K562 (cell line): ENCODE measurements around the gene EGFL7. TPM values are rescaled to one million over a fixed set of nuclear protein-coding genes. Genes with fewer than 3 reads are reported as not detected.

Experiments used
- ADNP ChIP-seq: fragments of 200-800 bp; sonication (Bioruptor generic); IDR thresholded peaks from 2 replicates; pipeline ENCODE4 v1.6.1; 2016; ENCODE audit warnings: missing genetic modification characterization, missing compliant biosample characterization
- BCOR ChIP-seq: fragments of 450-650 bp; IDR thresholded peaks from 2 replicates; pipeline ENCODE4 v1.6.1; 2016
- GABPA ChIP-seq: fragments of 200-800 bp; sonication (Bioruptor generic); conservative IDR thresholded peaks from 2 replicates; pipeline ENCODE4 v1.6.1; 2016; ENCODE audit warnings: low read depth, missing genetic modification characterization, missing compliant biosample characterization
- HMGN3 ChIP-seq: IDR thresholded peaks from 2 replicates; pipeline ENCODE4 v1.6.1; 2011; ENCODE audit warnings: borderline replicate concordance, low read depth, mild to moderate bottlenecking, mixed read lengths, low read length; ENCODE audit not compliant: insufficient read length; ENCODE audit errors: extremely low read depth
- KLF6 ChIP-seq: fragments of 250-450 bp; sonication (Bioruptor Pico); IDR thresholded peaks from 2 replicates; pipeline ENCODE4 v1.4.0; 2020; ENCODE audit warnings: mild to moderate bottlenecking, moderate library complexity, borderline replicate concordance
- MCM2 ChIP-seq: fragments of 450-650 bp; IDR thresholded peaks from 2 replicates; pipeline ENCODE4 v1.6.1; 2017; ENCODE audit warnings: low read depth, mild to moderate bottlenecking
- MCM3 ChIP-seq: fragments of 450-650 bp; IDR thresholded peaks from 2 replicates; pipeline ENCODE4 v1.6.1; 2016
- POLR2G ChIP-seq: fragments of 200-400 bp; formaldehyde crosslinking; IDR thresholded peaks from 2 replicates; pipeline ENCODE4 v1.6.1; 2017; ENCODE audit warnings: low read depth, mild to moderate bottlenecking, antibody characterized with exemption, low read length, moderate library complexity
- RBM22 ChIP-seq: fragments of 200-400 bp; formaldehyde crosslinking; IDR thresholded peaks from 2 replicates; pipeline ENCODE4 v1.6.1; 2018; ENCODE audit warnings: low read length, low read depth; ENCODE audit not compliant: poor library complexity, severe bottlenecking
- SMARCA4 ChIP-seq: fragments of 450-650 bp; IDR thresholded peaks from 2 replicates; pipeline ENCODE4 v1.6.1; 2016
- SREBF1 ChIP-seq: fragments of 150-350 bp; IDR thresholded peaks from 2 replicates; pipeline ENCODE4 v1.6.1; 2014; ENCODE audit warnings: antibody characterized with exemption, low read depth, low read length, borderline replicate concordance
- TEAD4 ChIP-seq, 2 experiments: sonication (generic) in 1 of 2; formaldehyde crosslinking in 1 of 2; IDR thresholded peaks; 2 replicates each; pipeline versions ENCODE4 v1.6.1 to v1.8.0; 2012 to 2022; ENCODE audit warnings: borderline replicate concordance in 1 of 2, inconsistent platforms in 1 of 2, low read length in 1 of 2, mild to moderate bottlenecking in 1 of 2, missing genetic modification reagents in 1 of 2
- ZNF217 ChIP-seq: sonication (generic); formaldehyde crosslinking; IDR thresholded peaks from 2 replicates; pipeline ENCODE4 v1.8.0; 2022; ENCODE audit warnings: mild to moderate bottlenecking, missing genetic modification reagents
- ZNF354B ChIP-seq: fragments of 250-450 bp; sonication (Bioruptor Pico); IDR thresholded peaks from 2 replicates; pipeline ENCODE4 v1.4.0; 2020
- polyA plus RNA-seq, 8 experiments: library from polyadenylated mRNA; depleted of rRNA in 4 of 8; stranded (reverse) in 5 of 8; unstranded in 3 of 8; fragments of >200 nt; fragmentation: Nextera tagmentation in 2 of 8; fragmentation: Illumina TruSeq in 1 of 8; extraction: Ambion mirVana in 2 of 8; extraction: Trizol in 1 of 8; gene quantifications; 2 replicates each; pipeline versions ENCODE4 v1.2.1 to v1.2.3, GENCODE V29; 2011 to 2014; ENCODE audit warnings: inconsistent platforms in 1 of 8, missing spikeins in 1 of 8
- total RNA-seq, 7 experiments: library from RNA; depleted of rRNA in 6 of 7; stranded (reverse); fragments of >200 nt in 6 of 7; fragmentation: Illumina TruSeq in 2 of 7; extraction: Trizol in 2 of 7; gene quantifications; 2 replicates each; pipeline versions ENCODE4 v1.2.1 to v1.2.3, GENCODE V29; 2011 to 2021; ENCODE audit warnings: low replicate concordance in 1 of 7
- TF ChIP-seq, protein P1 (sequence below): sonication (generic); formaldehyde crosslinking; IDR thresholded peaks from 2 replicates; pipeline ENCODE4 v1.8.0; 2023; ENCODE audit warnings: missing genetic modification reagents, mild to moderate bottlenecking, borderline replicate concordance
- TF ChIP-seq, protein P2 (sequence below): fragments of 450-650 bp; IDR thresholded peaks from 2 replicates; pipeline ENCODE4 v1.6.1; 2018; ENCODE audit not compliant: partially characterized antibody

The EGFL7 gene
- total and polyA plus RNA-seq, 9 of the 15 experiments (the other 6 are each of a cell fraction or from before 2014, with no cell fraction given) = 1.5 to 286 (median 55.5) TPM

DNA sequence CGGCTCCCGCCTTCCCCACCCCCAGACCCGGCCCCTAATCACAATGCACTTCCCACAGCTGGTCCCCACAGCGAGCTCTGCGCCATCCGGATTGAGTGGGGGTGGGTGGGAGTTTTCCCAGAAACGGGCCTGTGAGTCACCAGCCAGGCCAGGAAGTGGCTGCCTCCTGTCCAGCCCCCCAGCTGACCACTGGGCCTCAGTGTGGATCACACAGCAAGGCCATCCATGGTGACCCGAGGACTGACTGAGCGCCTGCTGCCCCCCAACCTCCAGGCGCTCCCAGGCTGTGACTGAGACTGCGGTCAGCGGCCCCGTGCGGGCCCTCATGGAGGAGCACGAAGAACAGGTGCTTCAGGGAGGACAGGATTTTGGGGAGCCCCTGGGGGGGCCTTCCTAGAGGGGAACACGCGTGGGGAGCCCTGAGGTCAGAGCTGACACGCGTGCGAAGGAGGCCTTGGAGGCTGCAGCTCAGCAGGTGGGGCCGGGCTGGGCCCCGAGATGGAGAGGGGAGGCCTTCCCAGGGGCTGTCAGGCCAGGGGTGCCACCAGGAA is 48.3 kb upstream of the EGFL7 start (continued):
- TF ChIP-seq, protein P1, sequence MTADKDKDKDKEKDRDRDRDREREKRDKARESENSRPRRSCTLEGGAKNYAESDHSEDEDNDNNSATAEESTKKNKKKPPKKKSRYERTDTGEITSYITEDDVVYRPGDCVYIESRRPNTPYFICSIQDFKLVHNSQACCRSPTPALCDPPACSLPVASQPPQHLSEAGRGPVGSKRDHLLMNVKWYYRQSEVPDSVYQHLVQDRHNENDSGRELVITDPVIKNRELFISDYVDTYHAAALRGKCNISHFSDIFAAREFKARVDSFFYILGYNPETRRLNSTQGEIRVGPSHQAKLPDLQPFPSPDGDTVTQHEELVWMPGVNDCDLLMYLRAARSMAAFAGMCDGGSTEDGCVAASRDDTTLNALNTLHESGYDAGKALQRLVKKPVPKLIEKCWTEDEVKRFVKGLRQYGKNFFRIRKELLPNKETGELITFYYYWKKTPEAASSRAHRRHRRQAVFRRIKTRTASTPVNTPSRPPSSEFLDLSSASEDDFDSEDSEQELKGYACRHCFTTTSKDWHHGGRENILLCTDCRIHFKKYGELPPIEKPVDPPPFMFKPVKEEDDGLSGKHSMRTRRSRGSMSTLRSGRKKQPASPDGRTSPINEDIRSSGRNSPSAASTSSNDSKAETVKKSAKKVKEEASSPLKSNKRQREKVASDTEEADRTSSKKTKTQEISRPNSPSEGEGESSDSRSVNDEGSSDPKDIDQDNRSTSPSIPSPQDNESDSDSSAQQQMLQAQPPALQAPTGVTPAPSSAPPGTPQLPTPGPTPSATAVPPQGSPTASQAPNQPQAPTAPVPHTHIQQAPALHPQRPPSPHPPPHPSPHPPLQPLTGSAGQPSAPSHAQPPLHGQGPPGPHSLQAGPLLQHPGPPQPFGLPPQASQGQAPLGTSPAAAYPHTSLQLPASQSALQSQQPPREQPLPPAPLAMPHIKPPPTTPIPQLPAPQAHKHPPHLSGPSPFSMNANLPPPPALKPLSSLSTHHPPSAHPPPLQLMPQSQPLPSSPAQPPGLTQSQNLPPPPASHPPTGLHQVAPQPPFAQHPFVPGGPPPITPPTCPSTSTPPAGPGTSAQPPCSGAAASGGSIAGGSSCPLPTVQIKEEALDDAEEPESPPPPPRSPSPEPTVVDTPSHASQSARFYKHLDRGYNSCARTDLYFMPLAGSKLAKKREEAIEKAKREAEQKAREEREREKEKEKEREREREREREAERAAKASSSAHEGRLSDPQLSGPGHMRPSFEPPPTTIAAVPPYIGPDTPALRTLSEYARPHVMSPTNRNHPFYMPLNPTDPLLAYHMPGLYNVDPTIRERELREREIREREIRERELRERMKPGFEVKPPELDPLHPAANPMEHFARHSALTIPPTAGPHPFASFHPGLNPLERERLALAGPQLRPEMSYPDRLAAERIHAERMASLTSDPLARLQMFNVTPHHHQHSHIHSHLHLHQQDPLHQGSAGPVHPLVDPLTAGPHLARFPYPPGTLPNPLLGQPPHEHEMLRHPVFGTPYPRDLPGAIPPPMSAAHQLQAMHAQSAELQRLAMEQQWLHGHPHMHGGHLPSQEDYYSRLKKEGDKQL (CRISPR knock-in tag) = no peak
- TF ChIP-seq TEAD4 (IDR thresholded peaks at IDR 0.05; ENCODE audit: low read length) (no peak; the same call in 1 of the 2 replicates), TEAD4 (CRISPR knock-in tag; IDR thresholded peaks at IDR 0.05; ENCODE audit: borderline replicate concordance) (no peak; the same call in 1 of the 2 replicates), GABPA (tag) (peak; percentile 52), SREBF1 (no peak), MCM3 (no peak), POLR2G (peak; percentile 78), SMARCA4 (peak; percentile 79), BCOR (no peak), ADNP (no peak), MCM2 (no peak), RBM22 (no peak), KLF6 (CRISPR knock-in tag) (no peak), ZNF354B (CRISPR knock-in tag) (no peak), HMGN3 (peak; percentile 18), ZNF217 (CRISPR knock-in tag) (no peak)
- TF ChIP-seq, protein P2, sequence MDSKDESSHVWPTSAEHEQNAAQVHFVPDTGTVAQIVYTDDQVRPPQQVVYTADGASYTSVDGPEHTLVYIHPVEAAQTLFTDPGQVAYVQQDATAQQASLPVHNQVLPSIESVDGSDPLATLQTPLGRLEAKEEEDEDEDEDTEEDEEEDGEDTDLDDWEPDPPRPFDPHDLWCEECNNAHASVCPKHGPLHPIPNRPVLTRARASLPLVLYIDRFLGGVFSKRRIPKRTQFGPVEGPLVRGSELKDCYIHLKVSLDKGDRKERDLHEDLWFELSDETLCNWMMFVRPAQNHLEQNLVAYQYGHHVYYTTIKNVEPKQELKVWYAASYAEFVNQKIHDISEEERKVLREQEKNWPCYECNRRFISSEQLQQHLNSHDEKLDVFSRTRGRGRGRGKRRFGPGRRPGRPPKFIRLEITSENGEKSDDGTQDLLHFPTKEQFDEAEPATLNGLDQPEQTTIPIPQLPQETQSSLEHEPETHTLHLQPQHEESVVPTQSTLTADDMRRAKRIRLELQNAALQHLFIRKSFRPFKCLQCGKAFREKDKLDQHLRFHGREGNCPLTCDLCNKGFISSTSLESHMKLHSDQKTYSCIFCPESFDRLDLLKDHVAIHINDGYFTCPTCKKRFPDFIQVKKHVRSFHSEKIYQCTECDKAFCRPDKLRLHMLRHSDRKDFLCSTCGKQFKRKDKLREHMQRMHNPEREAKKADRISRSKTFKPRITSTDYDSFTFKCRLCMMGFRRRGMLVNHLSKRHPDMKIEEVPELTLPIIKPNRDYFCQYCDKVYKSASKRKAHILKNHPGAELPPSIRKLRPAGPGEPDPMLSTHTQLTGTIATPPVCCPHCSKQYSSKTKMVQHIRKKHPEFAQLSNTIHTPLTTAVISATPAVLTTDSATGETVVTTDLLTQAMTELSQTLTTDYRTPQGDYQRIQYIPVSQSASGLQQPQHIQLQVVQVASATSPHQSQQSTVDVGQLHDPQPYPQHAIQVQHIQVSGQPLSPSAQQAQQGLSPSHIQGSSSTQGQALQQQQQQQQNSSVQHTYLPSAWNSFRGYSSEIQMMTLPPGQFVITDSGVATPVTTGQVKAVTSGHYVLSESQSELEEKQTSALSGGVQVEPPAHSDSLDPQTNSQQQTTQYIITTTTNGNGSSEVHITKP = no peak
